Activated naive CD8-positive, alpha-beta T cell treated with anti-CD3 and anti-CD28 coated beads, Interleukin-2, amount 10 ng/mL, durations not matched to agents 7 days and 5 days (primary cell): Measurements from ENCODE around the gene PPM1E. TPM values are rescaled to one million over a fixed set of nuclear protein-coding genes. Genes with fewer than 3 reads are reported as not detected.

Experiments
- ATAC-seq: fragments of 150-1000 bp; cut with Tn5 transposase; one replicate; pipeline ENCODE4 v1.10.0; 2021; ENCODE audit warnings: low read depth, moderate library complexity
- POLR2A ChIA-PET: fragments of 350-600 bp; sonication (Branson Sonifier 250); formaldehyde crosslinking; loops from one replicate; lab custom pipeline; 2021; ENCODE audit warnings: antibody characterized with exemption; lab: Charles Lee
- DNase-seq: peaks from one replicate; pipeline ENCODE4 v3.0.0; 2021
- H3K27ac Mint-ChIP-seq: one replicate; pipeline ENCODE4 v1.8.0; 2022; ENCODE audit warnings: mild to moderate bottlenecking, mixed read lengths
- H3K27me3 Mint-ChIP-seq: one replicate; pipeline ENCODE4 v1.8.0; 2022; ENCODE audit warnings: mild to moderate bottlenecking, moderate library complexity, mixed read lengths
- H3K36me3 Mint-ChIP-seq: one replicate; pipeline ENCODE4 v1.8.0; 2021; ENCODE audit warnings: mild to moderate bottlenecking, mixed read lengths
- H3K4me1 Mint-ChIP-seq: one replicate; pipeline ENCODE4 v1.8.0; 2021; ENCODE audit warnings: mixed read lengths
- H3K4me3 Mint-ChIP-seq: one replicate; pipeline ENCODE4 v1.8.0; 2022; ENCODE audit warnings: mild to moderate bottlenecking, moderate library complexity, mixed read lengths
- H3K9me3 Mint-ChIP-seq: one replicate; pipeline ENCODE4 v1.8.0; 2021; ENCODE audit warnings: mixed read lengths
- total RNA-seq, 2 experiments: library from RNA; stranded (reverse); gene quantifications; one replicate each; pipeline ENCODE4 v1.2.3, GENCODE V29; 2021

The PPM1E gene
- total RNA-seq, 2 experiments from 2014 or later, result not detected

DNA sequence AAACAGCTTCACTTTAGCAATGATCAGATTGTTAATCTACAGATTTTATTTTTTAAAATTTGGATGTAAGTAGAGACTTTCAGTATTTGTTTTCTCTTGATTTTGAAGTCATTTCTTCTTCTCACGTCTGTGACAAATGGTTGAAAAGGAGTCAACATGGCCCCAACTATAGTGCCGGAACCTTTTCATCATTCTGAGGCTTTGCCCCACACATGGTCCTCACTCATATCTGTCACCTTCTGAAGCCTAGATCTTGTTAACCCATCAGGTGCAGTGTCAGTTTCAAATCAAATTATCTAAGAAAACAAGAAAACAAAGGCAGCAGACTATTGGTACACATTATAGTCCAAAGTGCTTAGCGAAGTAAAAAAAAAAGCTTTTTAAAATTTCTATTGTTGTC is 227.0 kb downstream of the PPM1E start:
- POLR2A ChIA-PET, result no interaction called here
- Mint-ChIP-seq H3K36me3 (peaks cover 1% of the 10 kb centered on the region), H3K4me1 (no peaks in the 10 kb centered on the region), H3K4me3 (no peak overlapping the region), H3K9me3 (no peaks in the 10 kb centered on the region), H3K27me3 (no peaks in the 10 kb centered on the region), H3K27ac (no peak overlapping the region)
- no peak for ATAC-seq
- no peak for DNase-seq

DNA sequence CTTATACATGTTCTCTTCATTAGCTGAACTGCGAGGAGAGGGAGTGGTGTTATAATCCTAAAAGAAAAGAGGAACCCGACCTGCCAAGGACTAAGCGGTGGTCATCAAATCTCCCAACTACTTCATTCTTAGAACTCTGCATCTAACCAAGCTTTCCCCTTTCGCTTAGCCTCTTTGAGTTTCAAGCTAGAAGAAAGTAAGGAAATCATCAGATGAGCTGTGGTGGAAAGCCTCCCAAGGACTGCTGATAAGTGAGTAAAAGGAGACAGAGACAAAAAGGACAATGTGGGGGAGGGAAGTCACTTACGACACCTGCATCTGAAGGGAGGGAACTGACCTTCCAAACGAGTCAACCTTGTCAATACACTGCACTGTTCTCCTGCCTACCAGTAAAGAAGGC is 229.7 kb downstream of the PPM1E start:
- H3K4me3 Mint-ChIP-seq, result no peak overlapping the region
- H3K36me3 Mint-ChIP-seq, result peaks cover 1% of the 10 kb centered on the region
- H3K27ac Mint-ChIP-seq, result no peak overlapping the region
- POLR2A ChIA-PET, result no interaction called here
- H3K4me1 Mint-ChIP-seq, result no peaks in the 10 kb centered on the region
- no peaks in the 10 kb centered on the region for H3K27me3 Mint-ChIP-seq
- H3K9me3 Mint-ChIP-seq, result no peaks in the 10 kb centered on the region
- ATAC-seq, result no peak
- DNase-seq, result no peak

DNA sequence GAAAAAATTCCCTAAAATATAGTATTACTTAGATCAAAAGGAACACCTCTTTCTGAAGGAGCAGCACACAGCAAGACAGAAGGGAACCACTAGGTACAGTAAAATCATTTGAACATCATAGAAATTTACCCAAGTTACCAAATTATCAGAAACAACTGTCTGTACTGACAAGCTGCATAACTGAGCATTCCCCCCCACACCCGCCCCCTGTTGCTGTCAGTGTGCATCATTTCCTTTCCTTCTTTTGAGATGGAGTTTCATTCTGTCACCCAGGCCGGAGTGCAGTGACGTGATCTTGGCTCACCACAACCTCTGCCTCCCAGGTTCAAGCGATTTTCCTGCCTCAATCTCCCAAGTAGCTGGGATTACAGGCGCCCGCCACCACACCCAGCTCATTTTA is 230.3 kb downstream of the PPM1E start:
- POLR2A ChIA-PET, result no interaction called here
- Mint-ChIP-seq H3K27ac (no peak overlapping the region), H3K4me1 (no peaks in the 10 kb centered on the region), H3K27me3 (no peaks in the 10 kb centered on the region), H3K4me3 (no peak overlapping the region), H3K9me3 (no peaks in the 10 kb centered on the region), H3K36me3 (peaks cover 1% of the 10 kb centered on the region)
- DNase-seq (no peak), ATAC-seq (no peak)

DNA sequence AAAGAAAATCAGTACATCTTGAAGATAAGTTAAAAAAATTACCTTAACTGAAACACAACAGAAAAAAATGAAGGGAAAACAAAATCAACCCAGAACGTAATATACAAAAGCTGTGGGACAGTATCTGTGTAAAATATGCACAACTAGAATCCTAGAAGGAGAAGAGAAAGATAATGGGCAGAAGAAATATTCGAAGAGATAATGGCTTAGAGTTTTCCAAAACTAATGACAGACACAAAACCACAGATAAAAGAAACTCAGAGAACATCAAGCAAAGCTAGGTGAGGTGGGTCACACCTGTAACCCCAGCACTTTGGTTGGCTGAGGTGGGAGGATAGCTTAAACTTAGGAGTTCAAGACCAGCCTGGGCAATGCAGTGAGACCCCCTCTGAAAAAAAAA is 234.0 kb downstream of the PPM1E start:
- Mint-ChIP-seq H3K9me3 (no peaks in the 10 kb centered on the region), H3K27me3 (no peaks in the 10 kb centered on the region), H3K4me1 (no peaks in the 10 kb centered on the region), H3K27ac (no peak overlapping the region), H3K36me3 (peaks cover 7% of the 10 kb centered on the region), H3K4me3 (no peak overlapping the region)
- no peak for DNase-seq
- no peak for ATAC-seq
- POLR2A ChIA-PET, result no interaction called here

DNA sequence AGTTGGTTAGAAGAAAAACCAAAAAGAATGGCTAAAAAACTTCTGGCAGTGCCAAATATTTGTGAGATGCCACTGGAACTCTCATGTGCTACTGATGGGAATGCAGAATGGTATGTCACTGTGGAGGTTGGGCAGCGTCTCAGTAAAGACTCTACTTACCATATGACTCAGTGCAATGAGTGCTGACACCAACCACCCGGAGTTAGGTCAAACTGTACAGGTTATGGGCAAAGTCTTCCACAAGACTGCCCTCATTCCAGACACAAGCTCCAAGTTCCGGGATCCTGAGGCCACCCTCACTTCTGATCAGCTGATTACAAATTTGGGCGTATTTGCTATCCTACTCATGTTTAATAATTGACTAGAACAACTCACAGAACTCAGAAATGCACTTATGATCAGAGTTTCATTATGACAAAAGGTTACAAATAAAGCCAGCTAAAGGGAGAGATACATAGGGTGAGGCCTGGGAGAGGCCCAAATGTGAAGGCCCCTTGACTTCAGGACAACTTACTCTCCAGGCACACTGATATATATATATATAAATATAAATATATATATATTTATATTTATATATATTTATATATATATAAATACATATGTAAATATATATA is 236.2 kb downstream of the PPM1E start:
- POLR2A ChIA-PET, result no interaction called here
- ATAC-seq (no peak), DNase-seq (no peak)
- Mint-ChIP-seq H3K36me3 (peaks cover 12% of the 10 kb centered on the region), H3K4me1 (peaks cover 2% of the 10 kb centered on the region), H3K27ac (no peak overlapping the region), H3K4me3 (no peak overlapping the region), H3K9me3 (no peaks in the 10 kb centered on the region), H3K27me3 (no peaks in the 10 kb centered on the region)

DNA sequence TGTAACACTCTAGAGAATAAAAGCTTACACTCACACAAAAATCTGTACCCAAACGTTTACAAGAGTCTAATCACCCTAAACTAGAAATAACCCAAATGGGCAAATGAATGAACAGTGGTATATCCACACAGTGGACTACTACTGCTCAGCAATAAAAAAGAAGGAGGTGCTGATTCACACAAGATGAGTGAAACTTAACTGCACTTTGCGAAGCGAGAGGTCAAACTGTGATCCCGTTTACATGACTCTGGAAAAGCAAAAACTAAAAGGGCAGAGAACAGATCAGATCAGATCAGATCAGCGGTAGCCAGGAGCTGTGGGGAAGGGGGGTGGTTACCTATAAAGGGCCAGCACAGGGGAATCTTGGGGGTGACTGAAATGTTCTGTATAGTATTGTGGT is 237.7 kb downstream of the PPM1E start:
- ATAC-seq, result no peak
- Mint-ChIP-seq H3K36me3 (peaks cover 16% of the 10 kb centered on the region), H3K27me3 (no peaks in the 10 kb centered on the region), H3K27ac (no peak overlapping the region), H3K4me3 (no peak overlapping the region), H3K9me3 (no peaks in the 10 kb centered on the region), H3K4me1 (peaks cover 2% of the 10 kb centered on the region)
- POLR2A ChIA-PET, result no interaction called here
- no peak for DNase-seq

DNA sequence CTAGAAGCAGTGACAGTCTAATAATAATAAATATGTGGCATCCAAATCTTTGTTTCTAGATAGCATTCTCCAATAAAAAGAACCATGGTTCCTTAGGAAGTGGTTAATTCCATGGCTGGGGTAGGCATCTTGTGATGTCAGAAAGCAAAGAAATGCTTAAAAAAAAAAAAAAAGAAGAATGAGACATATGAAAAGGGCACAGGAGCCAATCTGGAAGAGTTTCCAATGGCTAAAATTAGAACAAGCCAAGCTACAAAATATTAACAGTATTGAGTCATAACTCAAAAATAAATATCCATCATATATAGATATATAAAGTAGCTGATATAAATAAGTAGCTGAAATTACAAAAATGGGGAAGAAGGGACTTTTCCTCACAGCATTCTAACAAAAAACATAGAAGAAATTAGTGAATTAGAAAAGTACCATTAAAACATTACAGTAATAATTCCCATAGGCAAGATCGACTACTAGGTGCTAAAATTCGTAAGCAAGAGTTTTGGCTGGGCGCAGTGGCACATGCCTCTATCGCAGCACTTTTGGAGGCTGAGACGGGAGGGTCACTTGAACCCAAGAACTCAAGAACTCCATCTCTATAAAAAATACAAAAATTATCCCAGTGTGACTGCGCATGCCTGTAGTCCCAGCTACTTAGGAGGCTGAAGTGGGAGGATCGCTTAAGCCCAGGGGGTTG is 239.7 kb downstream of the PPM1E start:
- ATAC-seq (no peak), DNase-seq (no peak)
- H3K9me3 Mint-ChIP-seq, result no peaks in the 10 kb centered on the region
- no peaks in the 10 kb centered on the region for H3K27me3 Mint-ChIP-seq
- no peak overlapping the region for H3K4me3 Mint-ChIP-seq
- no peak overlapping the region for H3K27ac Mint-ChIP-seq
- POLR2A ChIA-PET, result no interaction called here
- H3K4me1 Mint-ChIP-seq, result peaks cover 2% of the 10 kb centered on the region
- peaks cover 18% of the 10 kb centered on the region for H3K36me3 Mint-ChIP-seq

DNA sequence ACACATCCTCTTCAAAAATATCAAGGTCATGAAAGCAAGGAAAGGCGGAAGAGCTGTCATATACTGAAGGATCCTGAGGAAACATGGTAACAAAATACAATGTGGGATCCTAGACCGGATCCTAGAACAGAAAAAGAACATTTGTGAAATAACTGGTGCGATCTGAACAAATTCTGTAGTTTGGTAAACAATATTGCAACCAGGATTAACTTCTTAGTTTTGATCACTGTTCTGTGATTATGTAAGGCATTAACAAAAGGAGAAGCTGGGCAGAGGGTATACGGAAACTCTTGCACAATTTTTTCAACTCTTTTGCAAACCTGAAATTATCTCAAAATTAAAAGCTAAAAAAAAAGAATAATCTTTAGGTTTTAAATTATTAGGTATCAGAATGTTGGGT is 241.3 kb downstream of the PPM1E start:
- H3K27me3 Mint-ChIP-seq, result no peaks in the 10 kb centered on the region
- no peak overlapping the region for H3K27ac Mint-ChIP-seq
- ATAC-seq (no peak), DNase-seq (no peak)
- peaks cover 22% of the 10 kb centered on the region for H3K36me3 Mint-ChIP-seq
- no peaks in the 10 kb centered on the region for H3K9me3 Mint-ChIP-seq
- peaks cover 10% of the 10 kb centered on the region for H3K4me1 Mint-ChIP-seq
- POLR2A ChIA-PET, result interaction anchor here (0.6 to 0.7 kb wide), 2 partner anchors 221 to 409 kb away, joined by 5 read pairs; no protein-coding TSS in a partner anchor
- no peak overlapping the region for H3K4me3 Mint-ChIP-seq

DNA sequence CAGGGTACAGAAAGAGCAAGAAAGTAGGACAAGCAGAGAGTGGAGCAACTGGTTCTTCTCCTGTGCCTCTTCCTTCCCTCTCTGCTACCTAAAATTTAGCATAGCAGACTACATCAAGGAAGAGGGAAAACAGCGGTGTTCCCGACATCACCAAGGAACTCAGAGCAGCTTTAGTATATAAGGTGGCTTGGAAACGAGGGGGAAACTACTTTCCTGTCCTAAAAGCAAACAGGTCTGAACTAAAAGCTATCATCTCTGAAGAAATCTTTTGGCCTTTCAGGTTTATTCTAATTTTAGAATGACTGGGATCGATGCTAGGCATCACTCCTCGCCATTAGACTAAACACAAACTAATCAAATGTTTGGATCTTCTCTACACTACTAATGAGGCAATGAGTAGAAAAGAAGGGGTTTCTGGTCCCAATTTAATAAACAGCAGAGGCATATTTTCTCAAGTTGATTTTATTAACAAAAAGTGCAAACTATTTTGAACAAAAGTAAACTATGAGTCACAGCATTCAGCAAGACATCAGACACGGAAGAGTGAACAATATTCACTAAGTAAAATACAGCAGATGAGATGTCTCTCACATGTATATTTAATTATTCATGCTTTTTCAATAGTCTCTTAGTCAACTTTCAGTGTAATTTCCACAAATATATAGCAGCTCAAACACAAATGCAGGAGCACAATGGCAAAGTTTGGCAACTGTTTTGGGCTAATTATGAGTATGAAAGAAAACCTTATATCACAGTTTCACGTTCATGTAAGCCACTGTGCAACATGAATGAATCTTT is 242.3 kb downstream of the PPM1E start:
- POLR2A ChIA-PET, result no interaction called here
- no peak overlapping the region for H3K27ac Mint-ChIP-seq
- ATAC-seq (no peak), DNase-seq (no peak)
- no peaks in the 10 kb centered on the region for H3K27me3 Mint-ChIP-seq
- no peaks in the 10 kb centered on the region for H3K9me3 Mint-ChIP-seq
- H3K4me1 Mint-ChIP-seq, result peaks cover 18% of the 10 kb centered on the region
- no peak overlapping the region for H3K4me3 Mint-ChIP-seq
- peaks cover 22% of the 10 kb centered on the region for H3K36me3 Mint-ChIP-seq

DNA sequence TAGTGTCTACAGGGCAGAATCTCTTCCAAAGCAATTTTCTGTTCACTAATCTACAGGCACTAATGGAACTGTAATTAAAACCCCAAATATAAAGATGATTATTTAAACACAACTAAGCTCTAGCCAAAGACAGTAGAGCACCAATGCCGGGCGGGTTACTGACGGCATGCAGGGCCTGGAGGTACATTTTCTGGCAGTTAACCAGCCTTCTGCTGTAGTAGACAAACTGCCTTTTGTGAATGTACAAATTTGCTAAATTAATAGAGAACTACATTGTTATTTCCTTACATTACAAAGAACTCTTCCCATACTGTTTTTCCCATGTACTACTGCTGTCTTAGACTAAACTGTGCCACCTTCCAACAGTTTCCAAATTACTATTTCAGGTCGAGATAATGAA is 243.2 kb downstream of the PPM1E start:
- no peak for ATAC-seq
- H3K27ac Mint-ChIP-seq, result no peak overlapping the region
- no peak for DNase-seq
- H3K4me1 Mint-ChIP-seq, result peaks cover 18% of the 10 kb centered on the region
- H3K27me3 Mint-ChIP-seq, result no peaks in the 10 kb centered on the region
- H3K4me3 Mint-ChIP-seq, result no peak overlapping the region
- no peaks in the 10 kb centered on the region for H3K9me3 Mint-ChIP-seq
- POLR2A ChIA-PET, result no interaction called here
- H3K36me3 Mint-ChIP-seq, result peaks cover 18% of the 10 kb centered on the region

DNA sequence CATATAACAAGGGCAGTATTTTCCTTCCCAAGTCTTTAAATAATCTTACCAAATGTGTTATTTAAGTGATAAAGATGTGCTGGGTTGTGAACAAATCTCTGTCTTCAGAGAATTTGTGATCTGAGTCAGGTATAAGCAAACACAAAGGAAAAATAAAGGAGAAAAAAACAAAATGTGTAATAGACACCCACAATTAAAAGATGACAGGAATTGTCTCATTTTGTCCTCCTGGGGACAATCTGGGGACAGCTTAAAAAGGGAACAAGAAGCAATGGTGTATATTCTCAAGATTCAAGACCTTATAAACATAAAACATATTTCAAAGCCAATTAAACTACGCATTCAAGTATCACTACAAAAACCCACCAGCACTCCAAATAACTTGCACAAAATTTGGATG is 243.8 kb downstream of the PPM1E start:
- ATAC-seq, result no peak
- Mint-ChIP-seq H3K4me3 (no peak overlapping the region), H3K36me3 (peaks cover 16% of the 10 kb centered on the region), H3K27ac (no peak overlapping the region), H3K27me3 (no peaks in the 10 kb centered on the region), H3K9me3 (no peaks in the 10 kb centered on the region), H3K4me1 (peaks cover 18% of the 10 kb centered on the region)
- DNase-seq, result no peak
- POLR2A ChIA-PET, result no interaction called here

DNA sequence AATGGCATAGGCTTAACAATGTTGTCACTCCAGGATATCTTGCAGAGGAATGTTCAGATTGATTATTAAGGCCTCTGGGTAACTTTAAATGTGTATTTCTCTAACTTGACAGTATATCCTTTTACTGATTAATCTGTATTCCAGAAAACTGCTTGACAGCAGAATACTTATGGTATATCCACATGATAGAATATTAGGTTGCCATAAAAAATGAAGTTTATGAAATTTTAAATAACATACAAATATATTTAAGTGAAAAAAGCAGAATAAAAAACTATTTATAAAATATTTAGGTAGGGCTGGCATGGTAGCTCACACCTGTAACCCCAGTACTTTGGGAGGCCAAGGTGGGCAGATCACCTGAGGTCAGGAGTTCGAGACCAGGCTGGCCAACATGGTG is 244.4 kb downstream of the PPM1E start:
- POLR2A ChIA-PET, result no interaction called here
- no peak for DNase-seq
- Mint-ChIP-seq H3K27me3 (no peaks in the 10 kb centered on the region), H3K27ac (peak overlapping the region; percentile 60), H3K9me3 (no peaks in the 10 kb centered on the region), H3K4me3 (no peak overlapping the region), H3K36me3 (peaks cover 15% of the 10 kb centered on the region), H3K4me1 (peaks cover 20% of the 10 kb centered on the region)
- ATAC-seq, result no peak

DNA sequence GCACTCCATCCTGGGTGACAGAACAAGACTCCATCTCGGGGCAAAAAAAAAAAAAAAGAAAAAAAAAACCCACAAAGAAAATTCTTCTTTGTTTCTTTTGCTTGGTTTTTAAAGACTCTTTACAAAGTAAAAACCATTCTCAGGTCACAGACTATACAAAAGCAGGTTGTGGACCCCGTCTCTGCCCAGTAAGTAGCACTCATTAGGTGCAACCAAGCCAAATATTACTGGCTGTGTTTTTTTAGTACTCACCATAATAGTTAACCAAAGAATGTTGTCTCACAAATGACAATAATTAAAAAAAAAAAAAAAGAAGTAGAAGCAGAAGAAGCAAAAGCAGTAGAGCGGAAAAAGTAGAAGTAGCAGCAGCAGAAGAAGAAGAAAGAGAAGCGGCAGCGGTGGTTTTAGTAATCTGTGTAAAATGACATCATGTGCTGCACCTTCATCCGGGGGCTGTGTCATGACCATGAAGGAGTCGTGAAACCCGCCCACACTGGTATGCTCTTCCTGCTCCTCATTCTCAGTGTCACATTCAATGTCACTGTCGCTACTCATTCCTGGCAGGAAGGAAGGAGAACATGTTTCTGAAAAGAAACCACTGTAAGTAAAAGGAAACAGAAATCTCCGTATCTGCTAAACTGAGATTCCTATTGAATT is 245.6 kb downstream of the PPM1E start:
- Mint-ChIP-seq H3K36me3 (peaks cover 12% of the 10 kb centered on the region), H3K4me3 (peak overlapping the region; percentile 81), H3K4me1 (peaks cover 18% of the 10 kb centered on the region), H3K27ac (peak overlapping the region; percentile 91), H3K27me3 (no peaks in the 10 kb centered on the region), H3K9me3 (no peaks in the 10 kb centered on the region)
- ATAC-seq (peak; percentile 99), DNase-seq (peak; percentile 50)
- POLR2A ChIA-PET, result no interaction called here
